KMS-11 (cell line): ENCODE data around the gene TMEM62.

ENCODE experiments used
- H2AFZ ChIP-seq: fragments of 200-600 bp; sonication (generic); 2 replicates; pipeline ENCODE4 v1.6.1; 2016; ENCODE audit warnings: antibody characterized with exemption, mixed run types, low read depth
- H3K27ac ChIP-seq: fragments of 200-600 bp; sonication (generic); 2 replicates; pipeline ENCODE4 v1.6.1; 2016; ENCODE audit warnings: mild to moderate bottlenecking, mixed run types
- H3K27me3 ChIP-seq: fragments of 200-600 bp; sonication (generic); 2 replicates; pipeline ENCODE4 v1.6.1; 2017; ENCODE audit warnings: mild to moderate bottlenecking, low read depth, mixed run types, moderate library complexity; ENCODE audit not compliant: insufficient read depth
- H3K36me3 ChIP-seq: fragments of 200-600 bp; sonication (generic); 2 replicates; pipeline ENCODE4 v1.6.1; 2017; ENCODE audit warnings: mild to moderate bottlenecking, mixed run types; ENCODE audit not compliant: insufficient read depth
- H3K4me1 ChIP-seq: fragments of 200-600 bp; sonication (generic); 2 replicates; pipeline ENCODE4 v1.6.1; 2016; ENCODE audit warnings: mild to moderate bottlenecking, low read depth, mixed run types; ENCODE audit not compliant: poor library complexity, severe bottlenecking
- H3K4me2 ChIP-seq: fragments of 200-600 bp; sonication (generic); 2 replicates; pipeline ENCODE4 v1.7.0; 2016; ENCODE audit warnings: mild to moderate bottlenecking, mixed run types
- H3K4me3 ChIP-seq: fragments of 200-600 bp; sonication (generic); IDR thresholded peaks from 2 replicates; pipeline ENCODE4 v1.6.1; 2017; ENCODE audit warnings: low read depth, low read length, mixed read lengths; ENCODE audit not compliant: insufficient read depth
- H3K79me2 ChIP-seq: fragments of 200-600 bp; sonication (generic); 2 replicates; pipeline ENCODE4 v1.6.1; 2016; ENCODE audit warnings: low read depth, mixed run types; ENCODE audit not compliant: insufficient read depth
- H3K9ac ChIP-seq: fragments of 200-600 bp; sonication (generic); 2 replicates; pipeline ENCODE4 v1.6.1; 2016; ENCODE audit warnings: mild to moderate bottlenecking, mixed run types
- H4K20me1 ChIP-seq: fragments of 200-600 bp; sonication (generic); 2 replicates; pipeline ENCODE4 v1.6.1; 2016; ENCODE audit warnings: mild to moderate bottlenecking, mixed run types; ENCODE audit not compliant: insufficient read depth
- CTCF ChIP-seq: fragments of 200-600 bp; sonication (generic); conservative IDR thresholded peaks from 2 replicates; pipeline ENCODE4 v1.6.1; 2017; ENCODE audit warnings: low read depth, mild to moderate bottlenecking, antibody characterized with exemption, low read length, moderate library complexity, mixed read lengths

Gene TMEM62

GRCh38 chr15:43133430-43134156 is at the start of gene TMEM62:
TMEM62 (plus strand) TSS chr15:43133586; CDS start chr15:43133803, 217 bp downstream.
- H3K27me3 ChIP-seq: no peaks in the 10 kb centered on the region
- no peak within 1 kb of the TSS for H3K4me3 ChIP-seq
- peak within 1 kb of the TSS; percentile 98 for H2AFZ ChIP-seq
- peak within 1 kb of the TSS; percentile 54 for H3K27ac ChIP-seq
- peaks cover 14% of the 10 kb centered on the region; the same call in 1 of the 2 replicates for H3K79me2 ChIP-seq
- peak within 1 kb of the TSS; percentile 86 for H3K9ac ChIP-seq
- TF ChIP-seq CTCF: no peak
- no peaks in the 10 kb centered on the region for H4K20me1 ChIP-seq
- peaks cover 21% of the 10 kb centered on the region for H3K4me1 ChIP-seq
- H3K4me2 ChIP-seq: peak within 1 kb of the TSS; percentile 98
- H3K36me3 ChIP-seq: peaks cover 11% of the 10 kb centered on the region; the same call in 1 of the 2 replicates

- no peaks in the 10 kb centered on the region for H3K79me2 ChIP-seq
- H2AFZ ChIP-seq: no peak overlapping the region
- no peaks in the 10 kb centered on the region for H3K27me3 ChIP-seq
- H4K20me1 ChIP-seq: no peaks in the 10 kb centered on the region
- TF ChIP-seq CTCF: no peak
- peaks cover 12% of the 10 kb centered on the region for H3K4me1 ChIP-seq
- no peak overlapping the region for H3K27ac ChIP-seq
- H3K4me2 ChIP-seq: no peak overlapping the region
- H3K36me3 ChIP-seq: no peaks in the 10 kb centered on the region
- no peak overlapping the region for H3K4me3 ChIP-seq
- no peak overlapping the region for H3K9ac ChIP-seq
These were observed 47.5 kb upstream of the TMEM62 start for GRCh38 chr15:43085921-43086320.

- no peak overlapping the region for H3K4me2 ChIP-seq
- no peaks in the 10 kb centered on the region for H3K79me2 ChIP-seq
- no peaks in the 10 kb centered on the region for H4K20me1 ChIP-seq
- no peak overlapping the region for H2AFZ ChIP-seq
- H3K4me1 ChIP-seq: peaks cover 12% of the 10 kb centered on the region
- H3K27ac ChIP-seq: no peak overlapping the region
- no peaks in the 10 kb centered on the region for H3K36me3 ChIP-seq
- TF ChIP-seq CTCF: no peak
- no peak overlapping the region for H3K9ac ChIP-seq
- no peaks in the 10 kb centered on the region for H3K27me3 ChIP-seq
- H3K4me3 ChIP-seq: no peak overlapping the region
These were observed 46.8 kb upstream of the TMEM62 start for GRCh38 chr15:43086551-43086950.

GRCh38 chr15:43091859-43092258 is 41.5 kb upstream of the TMEM62 start:
- H3K79me2 ChIP-seq: no peaks in the 10 kb centered on the region
- no peak overlapping the region for H3K4me3 ChIP-seq
- H3K36me3 ChIP-seq: no peaks in the 10 kb centered on the region
- no peak overlapping the region for H2AFZ ChIP-seq
- no peak for TF ChIP-seq CTCF
- H3K4me2 ChIP-seq: no peak overlapping the region
- H3K27ac ChIP-seq: no peak overlapping the region
- H3K27me3 ChIP-seq: no peaks in the 10 kb centered on the region
- H4K20me1 ChIP-seq: no peaks in the 10 kb centered on the region
- peaks cover 3% of the 10 kb centered on the region for H3K4me1 ChIP-seq
- H3K9ac ChIP-seq: no peak overlapping the region
